H1 (cell line): ENCODE results near the gene SCN1B. TPM values are rescaled to one million over a fixed set of nuclear protein-coding genes. Genes with fewer than 3 reads are reported as not detected.

Experiments used
- CTCF ChIA-PET: fragments of 300-600 bp; sonication (Branson Sonifier 250); formaldehyde crosslinking; loops from one replicate; lab custom pipeline; 2021; ENCODE audit not compliant: partially characterized antibody; lab: Charles Lee
- POLR2A ChIA-PET: fragments of 300-600 bp; sonication (Branson Sonifier 250); formaldehyde crosslinking; loops from one replicate; lab custom pipeline; 2021; ENCODE audit warnings: inconsistent platforms; ENCODE audit not compliant: partially characterized antibody; lab: Charles Lee
- DNase-seq, 2 experiments: peaks; one replicate each; pipeline versions ENCODE4 v3.0.0 to v3.0.0-alpha.2; 2010 to 2022; ENCODE audit warnings: low spot score in 2 of 2, low read depth in 1 of 2, mixed read lengths in 1 of 2
- FAIRE-seq: peaks from 2 replicates; lab custom pipeline; 2011; peaks lifted over from hg19 to GRCh38; lab: Jason Lieb, UNC
- H2AFZ ChIP-seq: 2 replicates; pipeline ENCODE4 v1.8.1; 2012; ENCODE audit warnings: low read length, inconsistent platforms
- H2AK5ac ChIP-seq: 2 replicates; pipeline ENCODE4 v1.6.1; 2013; ENCODE audit warnings: low read depth, low read length
- H2BK120ac ChIP-seq: replicated peaks from 2 replicates; pipeline ENCODE3; 2013; ENCODE audit warnings: low read depth, low read length, inconsistent platforms
- H2BK12ac ChIP-seq: 2 replicates; pipeline ENCODE4 v1.6.1; 2013; ENCODE audit warnings: low read depth, low read length
- H2BK15ac ChIP-seq: 2 replicates; pipeline ENCODE4 v1.6.1; 2013; ENCODE audit warnings: low read length
- H2BK20ac ChIP-seq: 2 replicates; pipeline ENCODE4 v1.6.1; 2013; ENCODE audit warnings: low read length
- H2BK5ac ChIP-seq: 2 replicates; pipeline ENCODE4 v1.6.1; 2013; ENCODE audit warnings: low read depth, low read length
- H3K14ac ChIP-seq: 2 replicates; pipeline ENCODE4 v1.6.1; 2013; ENCODE audit warnings: inconsistent platforms; ENCODE audit not compliant: insufficient read length
- H3K18ac ChIP-seq: 2 replicates; pipeline ENCODE4 v1.6.1; 2013; ENCODE audit warnings: low read length; ENCODE audit errors: extremely low read depth
- H3K23ac ChIP-seq: 2 replicates; pipeline ENCODE4 v1.6.1; 2013; ENCODE audit warnings: inconsistent platforms; ENCODE audit not compliant: insufficient read length
- H3K23me2 ChIP-seq: 2 replicates; pipeline ENCODE4 v1.6.1; 2013; ENCODE audit warnings: low read depth, low read length
- H3K27ac ChIP-seq: 2 replicates; pipeline ENCODE4 v1.6.1; 2011; ENCODE audit warnings: low read depth, low read length, inconsistent platforms
- H3K27me3 ChIP-seq, 4 experiments: replicated peaks in 1 of 4; 1 replicate in 1 of 4; 2 replicates in 3 of 4; pipeline versions ENCODE4 v1.6.1 to v1.8.1; 2011 to 2013; ENCODE audit warnings: low read length in 3 of 4, mild to moderate bottlenecking in 3 of 4, inconsistent platforms in 2 of 4, mixed read lengths in 2 of 4, moderate library complexity in 1 of 4; ENCODE audit not compliant: control insufficient read depth in 3 of 4, insufficient read depth in 3 of 4; ENCODE audit errors: extremely low read depth in 1 of 4
- H3K36me3 ChIP-seq, 4 experiments: 2 replicates each; pipeline versions ENCODE4 v1.6.1 to v1.8.1; 2011 to 2013; ENCODE audit warnings: mild to moderate bottlenecking in 4 of 4, low read length in 3 of 4, moderate library complexity in 2 of 4, control low read depth in 1 of 4, inconsistent platforms in 1 of 4; ENCODE audit not compliant: insufficient read depth in 4 of 4, control insufficient read depth in 2 of 4
- H3K4ac ChIP-seq: replicated peaks from 2 replicates; pipeline ENCODE3; 2013; ENCODE audit warnings: low read length, low read depth, mixed read lengths, inconsistent platforms; ENCODE audit not compliant: insufficient read length
- H3K4me1 ChIP-seq, 4 experiments: replicated peaks in 1 of 4; 1 replicate in 1 of 4; 2 replicates in 3 of 4; pipeline versions ENCODE4 v1.6.1 to v1.8.1; 2011 to 2013; ENCODE audit warnings: low read length in 3 of 4, inconsistent platforms in 2 of 4, mixed read lengths in 1 of 4; ENCODE audit not compliant: insufficient read depth in 4 of 4, control insufficient read depth in 3 of 4
- H3K4me2 ChIP-seq, 2 experiments: 2 replicates each; pipeline versions ENCODE4 v1.6.1 to v1.8.1; 2011 to 2013; ENCODE audit warnings: low read depth in 2 of 2, low read length in 2 of 2, control low read depth in 1 of 2, inconsistent platforms in 1 of 2, mild to moderate bottlenecking in 1 of 2; ENCODE audit not compliant: insufficient read depth in 1 of 2
- H3K4me3 ChIP-seq, 4 experiments: fragments of 200-600, 300-600 bp in 1 of 4; sonication (generic), shearing (Covaris generic), sonication (Bioruptor Twin) in 1 of 4; 2 replicates each; pipeline versions ENCODE4 v1.5.1 to v1.8.1; 2011 to 2016; ENCODE audit warnings: low read length in 4 of 4, low read depth in 3 of 4, control low read depth in 2 of 4, inconsistent platforms in 2 of 4, mild to moderate bottlenecking in 2 of 4, mixed read lengths in 1 of 4, moderate library complexity in 1 of 4; ENCODE audit not compliant: insufficient read depth in 2 of 4; ENCODE audit errors: extremely low read depth in 1 of 4
- H3K56ac ChIP-seq: replicated peaks from 2 replicates; pipeline ENCODE3; 2013; ENCODE audit warnings: low read depth, mild to moderate bottlenecking, mixed read lengths, low read length, inconsistent platforms; ENCODE audit not compliant: insufficient read length
- H3K79me1 ChIP-seq: 2 replicates; pipeline ENCODE4 v1.6.1; 2013; ENCODE audit warnings: low read depth, low read length, control low read depth
- H3K79me2 ChIP-seq, 2 experiments: 2 replicates each; pipeline versions ENCODE4 v1.6.1 to v1.8.1; 2012 to 2013; ENCODE audit warnings: low read length in 2 of 2, mild to moderate bottlenecking in 2 of 2, inconsistent platforms in 1 of 2; ENCODE audit not compliant: insufficient read depth in 2 of 2, control insufficient read depth in 1 of 2
- H3K9ac ChIP-seq, 4 experiments: replicated peaks in 1 of 4; 1 replicate in 1 of 4; 2 replicates in 3 of 4; pipeline versions ENCODE4 v1.6.1 to v1.8.1; 2011 to 2013; ENCODE audit warnings: low read depth in 3 of 4, low read length in 3 of 4, control low read depth in 2 of 4, mild to moderate bottlenecking in 2 of 4, moderate library complexity in 2 of 4, inconsistent platforms in 1 of 4; ENCODE audit errors: extremely low read depth in 1 of 4
- H3K9me3 ChIP-seq, 2 experiments: 2 replicates each; pipeline versions ENCODE4 v1.6.1 to v1.8.1; 2012 to 2013; ENCODE audit warnings: mild to moderate bottlenecking in 2 of 2, moderate library complexity in 2 of 2, control low read depth in 1 of 2, inconsistent platforms in 1 of 2, low read depth in 1 of 2, low read length in 1 of 2, mixed read lengths in 1 of 2; ENCODE audit not compliant: insufficient read depth in 2 of 2
- H4K20me1 ChIP-seq, 2 experiments: replicated peaks in 1 of 2; 2 replicates each; pipeline versions ENCODE3 to v1.8.1; 2011 to 2013; ENCODE audit warnings: inconsistent platforms in 2 of 2, low read length in 2 of 2, mild to moderate bottlenecking in 1 of 2; ENCODE audit not compliant: insufficient read depth in 2 of 2, control insufficient read depth in 1 of 2
- H4K5ac ChIP-seq: 2 replicates; pipeline ENCODE4 v1.6.1; 2013; ENCODE audit warnings: low read length, low read depth, mixed read lengths, inconsistent platforms; ENCODE audit not compliant: insufficient read length
- H4K8ac ChIP-seq: 2 replicates; pipeline ENCODE4 v1.8.0; 2013; ENCODE audit warnings: mild to moderate bottlenecking, moderate library complexity, low read length, inconsistent platforms; ENCODE audit not compliant: insufficient read depth; ENCODE audit errors: extremely low read depth
- H4K91ac ChIP-seq: replicated peaks from 2 replicates; pipeline ENCODE3; 2013; ENCODE audit warnings: low read length, mixed read lengths, inconsistent platforms; ENCODE audit not compliant: insufficient read length
- CEBPB ChIP-seq: IDR thresholded peaks from 2 replicates; pipeline ENCODE4 v1.6.1; 2012; ENCODE audit warnings: low read depth, low read length
- CHD1 ChIP-seq: IDR thresholded peaks from 2 replicates; pipeline ENCODE4 v1.6.1; 2012; ENCODE audit warnings: low read depth, low read length, improper control_type of control experiment
- CHD2 ChIP-seq: IDR thresholded peaks from 2 replicates; pipeline ENCODE4 v1.6.1; 2012; ENCODE audit warnings: low read length, improper control_type of control experiment
- CREB1 ChIP-seq: IDR thresholded peaks from 2 replicates; pipeline ENCODE4 v1.6.1; 2012; ENCODE audit warnings: inconsistent platforms
- FOSL1 ChIP-seq: IDR thresholded peaks from 2 replicates; pipeline ENCODE4 v1.6.1; 2011; ENCODE audit warnings: mild to moderate bottlenecking, low read depth, low read length, moderate library complexity; ENCODE audit not compliant: insufficient read depth
- HDAC6 ChIP-seq: IDR thresholded peaks from one replicate; pipeline ENCODE4 v1.7.1; 2012; ENCODE audit warnings: low read depth, mild to moderate bottlenecking, inconsistent platforms, low read length, moderate library complexity
- JUN ChIP-seq: IDR thresholded peaks from 2 replicates; pipeline ENCODE4 v1.6.1; 2011; ENCODE audit warnings: low read depth, mild to moderate bottlenecking, improper control_type of control experiment, low read length
- NANOG ChIP-seq: IDR thresholded peaks from 2 replicates; pipeline ENCODE4 v1.6.1; 2011; ENCODE audit warnings: low read length, low read depth, mild to moderate bottlenecking, inconsistent platforms; ENCODE audit not compliant: insufficient read depth, poor library complexity, severe bottlenecking
- RBBP5 ChIP-seq: IDR thresholded peaks from 2 replicates; pipeline ENCODE4 v1.7.1; 2012; ENCODE audit warnings: low read depth, mild to moderate bottlenecking, inconsistent platforms, low read length, moderate library complexity, borderline replicate concordance
- TBP ChIP-seq: IDR thresholded peaks from 2 replicates; pipeline ENCODE4 v1.6.1; 2011; ENCODE audit warnings: low read depth, low read length, improper control_type of control experiment
- WGBS, 2 experiments: shearing (Covaris generic) in 1 of 2; methylation state at CpG; one replicate each; pipeline versions ENCODE4 v1.1.6 to v1.1.7; 2013 to 2015; ENCODE audit warnings: low lambda C conversion rate in 2 of 2, mixed read lengths in 2 of 2, inconsistent platforms in 1 of 2, low coverage in 1 of 2, missing lambda C conversion rate in 1 of 2; ENCODE audit not compliant: insufficient replicate concordance in 2 of 2, insufficient coverage in 1 of 2, insufficient read length in 1 of 2; ENCODE audit errors: extremely low coverage in 1 of 2, missing lambda C conversion rate in 1 of 2; 5-methylcytosine and 5-hydroxymethylcytosine counted together
- polyA plus RNA-seq, 7 experiments: library from polyadenylated mRNA; depleted of rRNA in 3 of 7; stranded (reverse) in 5 of 7; unstranded in 2 of 7; fragments of >200 nt in 5 of 7; fragments of 200-250 nt in 2 of 7; gene quantifications; 1 replicate in 5 of 7; 2 replicates in 1 of 7; 4 replicates in 1 of 7; pipeline versions ENCODE4 v1.2.1 to v1.2.3, GENCODE V29; 2011 to 2013; ENCODE audit warnings: missing spikeins in 2 of 7, mixed read lengths in 2 of 7
- total RNA-seq: library from RNA; stranded (reverse); fragmentation: NEBNext Ultra II Directional; extraction: Animal tissue kit (Norgen Biotek cat#: 25700); gene quantifications from 2 replicates; pipeline ENCODE4 v1.2.1, GENCODE V29; 2021
- TF ChIP-seq, protein P1 (sequence below), 3 experiments: IDR thresholded peaks; 1 replicate in 2 of 3; 2 replicates in 1 of 3; pipeline versions ENCODE4 v1.5.1 to v1.6.1; 2011; ENCODE audit warnings: low read length in 3 of 3, mild to moderate bottlenecking in 3 of 3, inconsistent platforms in 2 of 3, low read depth in 1 of 3, moderate library complexity in 1 of 3; ENCODE audit not compliant: insufficient read depth in 1 of 3; ENCODE audit errors: control extremely low read depth in 1 of 3
- TF ChIP-seq, protein P2 (sequence below): IDR thresholded peaks from 2 replicates; pipeline ENCODE4 v1.6.1; 2012; ENCODE audit warnings: inconsistent platforms

The SCN1B gene
- total and polyA plus RNA-seq, 2 of the 8 experiments (the other 6 are each of a cell fraction or from before 2014, with no cell fraction given) = 3.1 to 3.5 TPM

DNA sequence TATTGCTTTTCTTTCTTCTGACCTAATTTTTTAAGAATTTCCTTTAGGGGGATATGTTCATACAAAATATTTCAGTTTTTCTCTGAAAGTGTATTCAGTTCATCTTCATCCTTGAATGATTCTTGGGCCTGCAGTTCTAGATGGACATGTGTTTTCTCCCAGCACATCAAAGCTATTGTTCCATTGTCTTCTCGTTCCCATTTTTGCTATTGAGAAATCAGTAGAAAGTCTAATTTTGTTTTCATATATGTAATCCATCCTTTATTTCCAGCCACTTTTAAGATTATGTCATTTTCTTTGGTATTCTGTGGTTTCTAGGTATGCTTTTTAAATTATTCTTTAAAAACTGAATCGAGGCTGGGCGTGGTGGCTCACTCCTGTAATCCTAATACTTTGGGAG lies 46.0 kb upstream of the SCN1B start:
- Histone ChIP-seq H3K23me2 (no peaks in the 10 kb centered on the region), H3K27me3 (no peaks in the 10 kb centered on the region), H4K8ac (no peak overlapping the region), H2BK15ac (no peak overlapping the region), H3K18ac (no peak overlapping the region), H4K91ac (no peak overlapping the region), H3K56ac (no peak overlapping the region), H3K27ac (no peak overlapping the region), H3K4me2 (no peak overlapping the region), H3K79me2 (no peaks in the 10 kb centered on the region), H3K4ac (no peak overlapping the region), H2BK12ac (no peak overlapping the region), H2AFZ (no peak overlapping the region), H2AK5ac (no peak overlapping the region), H2BK5ac (no peak overlapping the region), H2BK20ac (no peak overlapping the region), H3K36me3 (no peaks in the 10 kb centered on the region), H3K9ac (no peak overlapping the region), H3K79me1 (no peaks in the 10 kb centered on the region), H3K4me1 (peaks cover 2 to 7% (median 4%) of the 10 kb centered on the region in 4 experiments; a peak in 5 of 7 replicates), H3K4me3 (no peak overlapping the region), H3K23ac (no peak overlapping the region), H4K20me1 (no peaks in the 10 kb centered on the region), H3K14ac (no peak overlapping the region), H2BK120ac (no peak overlapping the region), H4K5ac (no peak overlapping the region), H3K9me3 (no peaks in the 10 kb centered on the region)
- FAIRE-seq = no peak
- ChIA-PET CTCF (no interaction called here), POLR2A (interaction anchor here (0.7 to 1.2 kb wide), 4 partner anchors 15 to 28 kb away, joined by 3 to 4 read pairs (median 4); partner anchors contain the start of gene GRAMD1A)
- WGBS, 2 experiments = 95% methylated on average over 3 of the region's 3 CpGs; no CpG with 5 or more reads in 1 of the 2 experiments
- DNase-seq = no peak
- TF ChIP-seq TBP (no peak), HDAC6 (no peak), FOSL1 (no peak), CHD2 (no peak), RBBP5 (no peak), JUN (no peak), CHD1 (no peak), CEBPB (no peak), NANOG (no peak), CREB1 (no peak)
- TF ChIP-seq, protein P1, sequence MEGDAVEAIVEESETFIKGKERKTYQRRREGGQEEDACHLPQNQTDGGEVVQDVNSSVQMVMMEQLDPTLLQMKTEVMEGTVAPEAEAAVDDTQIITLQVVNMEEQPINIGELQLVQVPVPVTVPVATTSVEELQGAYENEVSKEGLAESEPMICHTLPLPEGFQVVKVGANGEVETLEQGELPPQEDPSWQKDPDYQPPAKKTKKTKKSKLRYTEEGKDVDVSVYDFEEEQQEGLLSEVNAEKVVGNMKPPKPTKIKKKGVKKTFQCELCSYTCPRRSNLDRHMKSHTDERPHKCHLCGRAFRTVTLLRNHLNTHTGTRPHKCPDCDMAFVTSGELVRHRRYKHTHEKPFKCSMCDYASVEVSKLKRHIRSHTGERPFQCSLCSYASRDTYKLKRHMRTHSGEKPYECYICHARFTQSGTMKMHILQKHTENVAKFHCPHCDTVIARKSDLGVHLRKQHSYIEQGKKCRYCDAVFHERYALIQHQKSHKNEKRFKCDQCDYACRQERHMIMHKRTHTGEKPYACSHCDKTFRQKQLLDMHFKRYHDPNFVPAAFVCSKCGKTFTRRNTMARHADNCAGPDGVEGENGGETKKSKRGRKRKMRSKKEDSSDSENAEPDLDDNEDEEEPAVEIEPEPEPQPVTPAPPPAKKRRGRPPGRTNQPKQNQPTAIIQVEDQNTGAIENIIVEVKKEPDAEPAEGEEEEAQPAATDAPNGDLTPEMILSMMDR (IDR thresholded peaks at IDR 0.05; ENCODE audit: control extremely low read depth in 1 of 3, insufficient read depth in 1 of 3, low read depth in 1 of 3, low read length in 3 of 3) = no peak
- TF ChIP-seq, protein P2, sequence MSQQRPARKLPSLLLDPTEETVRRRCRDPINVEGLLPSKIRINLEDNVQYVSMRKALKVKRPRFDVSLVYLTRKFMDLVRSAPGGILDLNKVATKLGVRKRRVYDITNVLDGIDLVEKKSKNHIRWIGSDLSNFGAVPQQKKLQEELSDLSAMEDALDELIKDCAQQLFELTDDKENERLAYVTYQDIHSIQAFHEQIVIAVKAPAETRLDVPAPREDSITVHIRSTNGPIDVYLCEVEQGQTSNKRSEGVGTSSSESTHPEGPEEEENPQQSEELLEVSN = no peak
